PFSK-1 (cell line): ENCODE results near the gene MYO5B.

Source experiments
- POLR2AphosphoS5 ChIP-seq: IDR thresholded peaks from 2 replicates; pipeline ENCODE4 v1.6.1; 2012; ENCODE audit warnings: low read depth, mild to moderate bottlenecking, control low read depth, low read length, moderate library complexity
- REST ChIP-seq, 2 experiments: IDR thresholded peaks; 2 replicates each; pipeline versions ENCODE4 v1.6.1 to v1.8.0; 2011 to 2012; ENCODE audit warnings: low read depth in 2 of 2, low read length in 2 of 2, control low read depth in 1 of 2, inconsistent platforms in 1 of 2, mild to moderate bottlenecking in 1 of 2, moderate library complexity in 1 of 2; ENCODE audit not compliant: insufficient read depth in 1 of 2
- SIN3A ChIP-seq: IDR thresholded peaks from 2 replicates; pipeline ENCODE4 v1.6.1; 2012; ENCODE audit warnings: mild to moderate bottlenecking, low read length, moderate library complexity, borderline replicate concordance; ENCODE audit not compliant: insufficient read depth

- TF ChIP-seq POLR2AphosphoS5 (no peak), REST (IDR thresholded peaks at IDR 0.05; ENCODE audit: insufficient read depth in 1 of 2, low read depth in 2 of 2, low read length in 2 of 2) (no peak), SIN3A (no peak)
Measured at GRCh38 chr18:49813069-49813318, 382.0 kb downstream of the MYO5B start.
